HepG2 (cell line): ENCODE measurements around the gene TMEM258. TPM values are rescaled to one million over a fixed set of nuclear protein-coding genes. Genes with fewer than 3 reads are reported as not detected.

Experiments used
- ATF5 ChIP-seq: sonication (generic); formaldehyde crosslinking; IDR thresholded peaks from 2 replicates; pipeline ENCODE4 v1.4.0; 2020; ENCODE audit warnings: mild to moderate bottlenecking, low read depth, missing genetic modification reagents
- E2F1 ChIP-seq: sonication (generic); formaldehyde crosslinking; IDR thresholded peaks from 2 replicates; pipeline ENCODE4 v1.5.0; 2020; ENCODE audit warnings: missing genetic modification reagents
- PAXIP1 ChIP-seq: sonication (generic); formaldehyde crosslinking; conservative IDR thresholded peaks from 2 replicates; pipeline ENCODE4 v1.4.0; 2020; ENCODE audit warnings: mild to moderate bottlenecking, missing genetic modification reagents, moderate library complexity
- POGK ChIP-seq: sonication (generic); formaldehyde crosslinking; conservative IDR thresholded peaks from 2 replicates; pipeline ENCODE4 v1.8.0; 2022; ENCODE audit warnings: mild to moderate bottlenecking, moderate library complexity, missing genetic modification reagents
- SIN3B ChIP-seq: fragments of 150-350 bp; IDR thresholded peaks from 2 replicates; pipeline ENCODE4 v1.6.1; 2014; ENCODE audit warnings: low read length
- SOX5 ChIP-seq: IDR thresholded peaks from 2 replicates; pipeline ENCODE4 v1.6.1; 2016; ENCODE audit warnings: borderline replicate concordance
- SP4 ChIP-seq: sonication (generic); formaldehyde crosslinking; IDR thresholded peaks from 2 replicates; pipeline ENCODE4 v1.8.1; 2023; ENCODE audit warnings: mild to moderate bottlenecking, missing genetic modification reagents
- TCF12 ChIP-seq, 2 experiments: fragments of 450-650 bp in 1 of 2; sonication (generic) in 1 of 2; formaldehyde crosslinking in 1 of 2; IDR thresholded peaks; 2 replicates each; pipeline versions ENCODE4 v1.6.1 to v1.8.0; 2017 to 2022; ENCODE audit warnings: antibody characterized with exemption in 1 of 2, mild to moderate bottlenecking in 1 of 2, missing genetic modification reagents in 1 of 2, moderate library complexity in 1 of 2
- TFDP1 ChIP-seq: IDR thresholded peaks from 2 replicates; pipeline ENCODE4 v1.6.1; 2016; ENCODE audit warnings: missing compliant biosample characterization, missing genetic modification reagents, borderline replicate concordance
- ZFP41 ChIP-seq: sonication (generic); formaldehyde crosslinking; IDR thresholded peaks from 2 replicates; pipeline ENCODE4 v1.4.0; 2020; ENCODE audit warnings: mild to moderate bottlenecking, missing genetic modification reagents, borderline replicate concordance
- ZKSCAN1 ChIP-seq: fragments of 150-350 bp; IDR thresholded peaks from 2 replicates; pipeline ENCODE4 v1.6.1; 2014; ENCODE audit warnings: low read length
- ZMYM4 ChIP-seq: sonication (generic); formaldehyde crosslinking; IDR thresholded peaks from 2 replicates; pipeline ENCODE4 v1.8.1; 2023; ENCODE audit warnings: mild to moderate bottlenecking, missing genetic modification reagents
- ZNF207 ChIP-seq: fragments of 450-650 bp; IDR thresholded peaks from 2 replicates; pipeline ENCODE4 v1.6.1; 2016; ENCODE audit warnings: antibody characterized with exemption, borderline replicate concordance
- ZNF260 ChIP-seq: sonication (generic); formaldehyde crosslinking; IDR thresholded peaks from 2 replicates; pipeline ENCODE4 v1.4.0; 2020; ENCODE audit warnings: missing genetic modification reagents, low read depth, mild to moderate bottlenecking, borderline replicate concordance
- ZNF337 ChIP-seq: sonication (generic); formaldehyde crosslinking; IDR thresholded peaks from 2 replicates; pipeline ENCODE4 v1.5.1; 2020; ENCODE audit warnings: missing genetic modification reagents, low read depth, mild to moderate bottlenecking, borderline replicate concordance
- ZNF616 ChIP-seq: sonication (generic); formaldehyde crosslinking; IDR thresholded peaks from 2 replicates; pipeline ENCODE4 v1.5.0; 2020; ENCODE audit warnings: low read depth, mild to moderate bottlenecking, missing genetic modification reagents
- ZNF704 ChIP-seq: sonication (generic); formaldehyde crosslinking; IDR thresholded peaks from 2 replicates; pipeline ENCODE4 v1.8.1; 2023; ENCODE audit warnings: mild to moderate bottlenecking, inconsistent platforms, moderate library complexity, missing genetic modification reagents, borderline replicate concordance
- ZNF749 ChIP-seq: sonication (generic); formaldehyde crosslinking; IDR thresholded peaks from 2 replicates; pipeline ENCODE4 v1.8.0; 2022; ENCODE audit warnings: mild to moderate bottlenecking, missing genetic modification reagents, moderate library complexity, borderline replicate concordance
- polyA plus RNA-seq, 8 experiments: library from polyadenylated mRNA; depleted of rRNA in 3 of 8; stranded (reverse) in 7 of 8; unstranded in 1 of 8; fragments of >200 nt; fragmentation: Illumina TruSeq in 4 of 8; extraction: Trizol in 4 of 8; gene quantifications; 2 replicates each; pipeline versions ENCODE4 v1.2.1 to v1.2.3, GENCODE V29; 2011 to 2016; ENCODE audit warnings: low read depth in 4 of 8, missing spikeins in 1 of 8, mixed read lengths in 1 of 8; ENCODE audit not compliant: insufficient read depth in 1 of 8
- total RNA-seq, 5 experiments: library from RNA; depleted of rRNA; stranded (reverse); fragments of >200 nt; fragmentation: Illumina TruSeq; extraction: Trizol; gene quantifications; 2 replicates each; pipeline ENCODE4 v1.2.3, GENCODE V29; 2016; ENCODE audit warnings: low read depth in 1 of 5

TMEM258 gene
- total and polyA plus RNA-seq, 2 of the 13 experiments (the other 11 are each of a cell fraction or from before 2014, with no cell fraction given), result 175 to 424 TPM

GRCh38 chr11:61827571-61828378, 35.4 kb upstream of the TMEM258 start, which contains the start of gene FADS2 (continued):
- TF ChIP-seq ZMYM4 (CRISPR knock-in tag), result peak; percentile 59; the same call in 1 of the 2 replicates
- TF ChIP-seq SOX5, result no peak
- TF ChIP-seq ZNF616 (CRISPR knock-in tag), result no peak; the same call in 1 of the 2 replicates
- TF ChIP-seq POGK, result 0 out of 2 replicates have a peak, but pooled peaks have one; percentile 17
- TF ChIP-seq ZNF207, result no peak
- no peak for TF ChIP-seq ATF5
- no peak for TF ChIP-seq ZFP41 (CRISPR knock-in tag)
- no peak for TF ChIP-seq ZNF260 (CRISPR knock-in tag)
- TF ChIP-seq TFDP1 (CRISPR knock-in tag), result peak; percentile 56; the same call in 1 of the 2 replicates
- TF ChIP-seq ZKSCAN1, result no peak
- TF ChIP-seq ZNF337 (CRISPR knock-in tag), result no peak
- peak; percentile 77; the same call in 1 of the 2 replicates for TF ChIP-seq E2F1 (CRISPR knock-in tag)
- TF ChIP-seq TCF12 (IDR thresholded peaks at IDR 0.05), result no peak
- peak; percentile 66; the same call in 1 of the 2 replicates for TF ChIP-seq TCF12 (CRISPR knock-in tag; IDR thresholded peaks at IDR 0.05)
- TF ChIP-seq PAXIP1, result peak; percentile 76
- no peak for TF ChIP-seq SP4
- TF ChIP-seq ZNF749 (CRISPR knock-in tag), result 0 out of 2 replicates have a peak, but pooled peaks have one; percentile 13
- peak; percentile 23; the same call in 1 of the 2 replicates for TF ChIP-seq ZNF704 (CRISPR knock-in tag)
- TF ChIP-seq SIN3B, result no peak
